HG03196 (cell line): ENCODE results near the gene KRTAP10-12.
"Not testable (repeated sequence)": the region's sequence is repeated elsewhere in the genome, so short reads cannot be mapped to it uniquely, and the experiment has no call there.

ENCODE experiments used
- ATAC-seq: cut with Tn5 transposase; IDR thresholded peaks from one replicate; pipeline ENCODE4 v1.9.1; 2021; ENCODE audit not compliant: unreplicated experiment

KRTAP10-12 gene

GRCh38 chr21:44697172-44697810 is at the start of gene KRTAP10-12:
Gene KRTAP10-12 (plus strand): TSS chr21:44697172. CDS start chr21:44697202, 30 bp downstream.
- ATAC-seq = not testable (repeated sequence)

DNA sequence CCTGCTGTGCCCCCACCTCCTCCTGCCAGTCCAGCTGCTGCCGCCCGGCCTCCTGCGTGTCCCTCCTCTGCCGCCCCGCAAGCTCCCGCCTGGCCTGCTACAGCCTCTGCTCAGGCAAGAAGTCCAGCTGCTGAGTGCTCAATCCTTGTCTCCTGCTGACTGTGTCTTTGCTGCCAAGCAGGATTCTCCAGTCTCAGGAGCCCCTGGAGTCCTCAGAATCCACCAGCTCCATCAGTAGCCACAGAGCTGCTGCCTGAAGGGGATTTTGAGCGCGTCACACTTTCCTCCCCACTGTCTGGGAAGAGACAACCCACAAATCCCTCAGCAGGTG is 49.8 kb upstream of the KRTAP10-12 start:
- no peak for ATAC-seq

- no peak for ATAC-seq
Measured at GRCh38 chr21:44648557-44649311, 48.2 kb upstream of the KRTAP10-12 start.

GRCh38 chr21:44649521-44650100 is 47.4 kb upstream of the KRTAP10-12 start:
- no peak for ATAC-seq

GRCh38 chr21:44650265-44650972 is 46.6 kb upstream of the KRTAP10-12 start:
- no peak for ATAC-seq

DNA sequence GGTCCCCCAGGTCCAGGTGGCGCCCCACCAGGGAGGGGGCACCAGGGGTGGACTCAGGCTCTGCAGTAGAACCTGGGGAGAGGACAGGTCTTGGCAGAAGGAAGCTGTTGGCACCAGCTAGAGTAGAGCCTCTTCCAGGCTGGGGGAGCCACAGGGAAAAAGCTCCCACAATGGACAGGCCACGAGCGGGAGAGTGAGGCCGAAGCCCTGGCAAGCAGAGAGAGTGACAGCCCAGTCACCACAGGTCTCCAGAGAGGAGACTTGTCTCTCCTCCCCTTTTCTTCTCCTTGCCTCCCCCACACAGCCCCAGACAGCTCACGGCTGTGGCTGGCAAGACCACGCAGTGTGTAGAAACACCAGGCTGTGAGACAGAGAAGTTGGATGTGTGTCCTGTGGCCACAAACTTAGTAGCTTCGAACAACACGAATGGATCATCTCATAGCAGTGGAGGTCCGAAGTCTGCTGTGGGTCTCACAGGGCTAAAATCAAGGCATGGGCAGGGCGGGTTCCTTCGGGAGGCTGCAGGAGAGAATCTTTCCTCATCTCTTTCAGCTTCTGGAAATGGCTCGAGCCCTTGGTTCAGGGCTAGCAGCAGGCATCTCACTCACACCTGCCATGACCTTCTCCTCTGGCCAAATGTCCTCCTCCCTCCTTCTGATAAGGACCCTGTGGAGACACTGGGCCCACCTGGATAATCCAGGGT is 45.8 kb upstream of the KRTAP10-12 start:
- ATAC-seq = no peak

DNA sequence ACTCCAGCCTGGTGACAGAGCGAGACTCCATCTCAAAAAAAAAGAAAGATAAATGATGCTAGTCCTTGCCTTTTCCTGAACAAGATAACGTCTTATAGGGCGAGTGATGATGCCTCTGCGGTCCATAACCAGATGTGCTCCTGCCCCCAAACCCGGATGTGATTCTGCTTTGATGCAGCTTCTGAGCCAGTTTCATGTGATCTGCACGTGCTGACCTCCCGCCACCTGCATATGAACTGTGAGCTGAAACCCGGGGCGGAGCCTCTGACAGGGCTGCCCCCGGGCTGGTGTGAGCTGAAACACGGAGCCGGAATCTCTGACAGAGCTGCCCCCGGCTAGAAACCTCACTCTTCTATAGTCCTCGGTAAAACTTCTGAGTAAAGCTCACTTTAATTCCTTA is 43.8 kb upstream of the KRTAP10-12 start:
- ATAC-seq = no peak

GRCh38 chr21:44653656-44654575 is 43.1 kb upstream of the KRTAP10-12 start:
- ATAC-seq = no peak

DNA sequence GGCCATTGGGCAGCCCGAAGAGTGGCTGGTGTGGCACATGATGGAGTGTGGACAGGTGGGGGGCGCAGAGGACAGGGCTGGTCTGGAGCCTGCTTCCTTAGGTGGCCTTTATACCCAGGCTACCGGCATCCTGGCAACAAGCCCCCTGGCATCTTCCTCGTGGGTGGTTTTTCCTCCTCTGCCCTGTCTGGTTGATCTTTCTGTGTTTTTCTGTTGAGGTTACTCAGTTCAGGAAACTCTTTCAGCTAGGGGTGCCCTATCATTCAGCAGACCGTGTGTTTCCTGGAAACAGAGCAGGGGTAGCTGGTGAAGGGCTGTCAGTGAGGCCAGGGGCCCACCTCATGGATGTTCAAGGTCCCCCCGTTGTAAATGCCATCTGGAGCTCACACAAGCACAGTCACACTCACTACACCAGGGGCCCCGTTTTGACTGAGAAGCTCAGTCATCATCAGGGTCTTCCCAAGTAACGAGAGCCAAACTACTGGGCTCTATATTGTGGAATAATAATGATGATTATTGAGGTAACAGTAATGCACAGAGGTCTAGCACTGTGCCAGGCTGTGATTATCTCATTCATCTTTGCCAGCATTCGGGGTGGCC is 42.3 kb upstream of the KRTAP10-12 start, which contains the start of gene KRTAP12-4:
Gene KRTAP12-4 (minus strand): TSS at position 84 of the 600 bp plus-strand sequence. CDS start 45 bp downstream, at position 39.
- no peak for ATAC-seq

GRCh38 chr21:44656868-44657267 is 40.1 kb upstream of the KRTAP10-12 start:
- no peak for ATAC-seq

DNA sequence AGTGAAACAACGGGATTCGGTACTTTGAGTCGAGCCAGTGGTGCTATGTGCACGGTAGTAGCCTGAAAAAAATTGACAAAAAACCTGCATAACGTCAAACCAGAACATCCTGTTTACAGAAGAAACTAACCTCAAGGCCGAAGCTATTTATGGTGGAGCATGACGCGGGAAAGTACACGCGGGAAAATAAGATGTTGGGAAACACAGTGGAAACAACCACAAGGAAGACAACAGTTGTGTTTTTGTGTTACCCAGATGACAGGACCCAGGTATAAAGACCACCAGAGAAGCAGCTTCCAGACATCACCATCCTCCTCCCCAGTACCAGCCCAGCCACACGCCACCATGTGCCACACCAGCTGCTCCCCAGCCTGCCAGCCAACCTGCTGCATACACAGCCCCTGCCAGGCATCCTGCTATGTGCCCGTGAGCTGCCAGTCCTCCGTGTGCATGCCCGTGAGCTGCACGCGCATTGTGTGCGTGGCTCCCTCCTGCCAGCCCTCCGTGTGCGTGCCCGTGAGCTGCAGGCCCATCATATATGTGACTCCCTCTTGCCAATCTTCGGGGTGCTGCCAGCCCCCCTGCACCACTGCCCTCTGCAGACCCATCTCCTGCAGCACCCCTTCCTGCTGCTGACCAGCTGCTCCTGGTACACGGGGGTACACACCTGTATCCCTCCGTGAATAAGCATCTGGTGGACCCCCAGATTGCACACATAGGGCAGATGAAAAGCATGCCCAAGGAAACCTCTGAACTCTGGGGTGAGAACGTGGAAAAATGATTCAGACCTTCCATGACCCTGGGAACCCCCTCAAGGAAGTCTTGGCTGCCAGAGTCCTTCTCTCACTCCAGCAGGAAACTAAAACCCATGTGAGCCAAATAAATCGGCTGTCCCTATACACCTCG is 39.1 kb upstream of the KRTAP10-12 start, which contains the start of gene KRTAP12-3:
Gene KRTAP12-3 (plus strand): TSS at position 298 of the 906 bp plus-strand sequence. CDS start 48 bp downstream, at position 346.
- ATAC-seq = no peak

DNA sequence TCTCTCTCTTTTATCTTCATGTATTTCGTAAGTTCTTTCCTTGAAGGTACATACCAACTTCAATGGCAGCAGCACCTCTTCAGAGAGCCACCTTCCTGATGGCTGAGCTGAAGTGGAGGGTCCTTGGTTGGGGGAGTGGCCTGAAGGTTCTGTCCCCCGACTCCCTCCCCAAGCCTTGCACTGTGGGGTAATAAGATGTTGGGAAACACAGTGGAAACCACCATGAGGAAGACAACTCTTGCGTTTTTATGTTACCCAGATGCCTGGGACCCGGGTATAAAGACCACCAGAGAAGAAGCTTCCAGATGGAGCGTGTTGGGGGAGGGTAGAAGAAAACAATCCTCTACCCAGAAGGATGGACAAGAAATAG is 38.4 kb upstream of the KRTAP10-12 start:
- ATAC-seq = no peak

DNA sequence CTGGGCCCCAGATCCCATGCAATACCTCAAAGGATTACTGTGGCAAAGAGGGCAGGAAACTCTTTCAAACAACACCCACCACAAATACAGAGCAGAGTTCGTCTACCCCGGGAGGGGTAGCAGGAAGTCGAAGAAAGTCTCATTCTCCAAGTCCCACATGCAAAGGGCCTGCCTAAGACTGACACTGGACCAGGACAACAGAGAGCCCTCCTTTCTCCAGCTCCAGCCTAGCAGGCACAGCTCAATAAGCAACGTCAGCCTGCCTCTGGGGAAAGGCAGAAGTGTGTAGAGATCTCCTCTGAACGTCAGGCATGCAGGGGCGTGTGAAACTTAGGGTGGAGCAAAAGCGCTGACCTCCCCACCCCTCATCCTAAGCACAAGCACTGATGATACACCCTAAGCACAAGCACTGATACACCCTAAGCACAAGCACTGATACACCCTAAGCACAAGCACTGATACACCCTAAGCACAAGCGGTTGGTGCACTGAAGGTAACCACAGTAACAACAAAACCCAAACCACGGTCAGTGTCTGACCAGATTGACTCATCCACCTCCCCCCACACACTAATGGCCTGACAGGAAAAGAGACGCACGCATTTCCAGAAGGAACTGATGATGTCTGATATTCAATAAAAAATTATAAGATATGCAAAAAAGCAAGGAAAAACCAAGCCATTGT is 37.9 kb upstream of the KRTAP10-12 start:
- ATAC-seq = no peak

- ATAC-seq = not testable (repeated sequence)
Measured at GRCh38 chr21:44661567-44661966, 35.4 kb upstream of the KRTAP10-12 start.

DNA sequence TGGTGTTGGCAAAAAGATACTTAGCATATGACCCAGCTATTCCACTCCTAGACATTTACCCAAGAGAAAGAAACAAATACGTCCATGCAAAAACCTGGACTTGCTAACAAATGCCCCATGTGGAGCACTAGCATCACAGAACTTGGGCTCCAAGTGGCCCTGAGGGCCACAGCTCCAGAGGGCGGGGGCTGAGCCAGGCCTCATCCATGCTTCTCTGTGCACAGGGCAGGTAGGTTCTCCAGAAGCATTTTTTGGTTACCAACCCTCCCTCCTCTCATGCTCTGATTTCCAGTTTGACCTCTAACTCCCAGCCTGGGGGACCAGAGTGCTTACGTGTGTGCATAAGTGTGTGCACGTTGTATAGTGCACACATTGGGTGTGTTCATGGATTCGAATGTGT is 32.3 kb upstream of the KRTAP10-12 start:
- no peak for ATAC-seq

GRCh38 chr21:44666401-44667320 is 30.3 kb upstream of the KRTAP10-12 start, which contains the start of gene KRTAP12-2:
Gene KRTAP12-2 (minus strand): TSS chr21:44666927. CDS start chr21:44666886, 41 bp downstream.
- ATAC-seq = no peak

GRCh38 chr21:44667612-44668011 is 29.4 kb upstream of the KRTAP10-12 start:
- no peak for ATAC-seq
